Measurements from ENCODE around the gene KCNH3.

DNA sequence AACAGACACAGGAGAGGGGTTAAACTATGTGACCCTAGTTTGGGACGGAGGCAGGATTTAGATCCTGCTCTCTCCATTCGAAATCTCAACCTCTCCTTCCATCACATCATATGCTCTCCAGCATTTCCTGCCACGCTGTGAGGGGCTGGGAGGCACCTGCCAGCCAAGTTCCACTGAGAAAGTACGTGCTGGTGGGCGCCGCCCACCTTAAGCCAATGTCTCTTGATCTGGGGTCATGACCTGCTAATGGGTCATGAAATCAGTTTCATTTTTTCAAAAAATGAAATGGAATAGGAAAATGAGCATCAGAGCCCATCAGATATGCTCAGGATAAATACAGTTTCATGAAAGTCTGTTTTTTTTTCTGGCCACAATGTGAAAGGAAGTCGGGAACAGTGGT, 21.9 kb downstream of the KCNH3 start:
- TF ChIP-seq FOXP2 (optimal IDR thresholded peaks at IDR 0.05; ENCODE audit: borderline replicate concordance, extremely low read depth, extremely low read length, insufficient read depth) (no peak), SIN3A (IDR thresholded peaks at IDR 0.05; ENCODE audit: borderline replicate concordance, insufficient read depth, low read length) (no peak)

Measured in PFSK-1 (cell line).